ENCODE results near the gene AZU1.

The AZU1 gene

DNA sequence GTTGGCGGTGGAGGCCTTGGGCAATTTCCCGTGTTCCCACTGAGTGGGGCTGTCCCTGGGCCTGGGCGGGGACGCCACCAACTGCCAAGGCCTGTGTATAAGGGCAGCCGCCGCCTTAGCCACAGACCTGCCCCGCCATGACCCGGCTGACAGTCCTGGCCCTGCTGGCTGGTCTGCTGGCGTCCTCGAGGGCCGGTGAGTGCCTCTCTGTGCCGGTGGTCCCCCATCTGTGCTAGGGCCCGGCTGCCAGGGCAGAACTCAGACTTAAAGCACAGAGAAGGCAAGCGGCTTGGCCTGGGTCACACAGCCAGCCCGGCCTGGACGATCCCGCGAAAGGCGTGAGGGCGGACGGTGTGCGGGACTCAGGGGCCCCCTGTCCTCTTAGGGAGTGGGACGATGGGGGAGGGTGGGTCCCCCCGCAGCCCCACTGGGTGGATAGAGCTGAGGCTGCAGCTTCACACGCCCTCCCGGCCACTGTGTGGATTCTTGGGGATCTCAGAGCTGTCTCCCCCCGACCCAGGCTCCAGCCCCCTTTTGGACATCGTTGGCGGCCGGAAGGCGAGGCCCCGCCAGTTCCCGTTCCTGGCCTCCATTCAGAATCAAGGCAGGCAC, at the start of gene AZU1:
TSS of gene AZU1 (plus strand) at position 128 of the 612 bp plus-strand sequence. CDS start at position 138, 10 bp downstream.
- Histone ChIP-seq H3K27me3 (ENCODE audit: insufficient read depth, low read length, poor library complexity) (no peaks in the 10 kb centered on the region), H3K4me1 (ENCODE audit: insufficient read depth, low read length) (no peaks in the 10 kb centered on the region), H4K20me1 (ENCODE audit: insufficient read depth, low read length) (no peaks in the 10 kb centered on the region), H3K79me2 (ENCODE audit: insufficient read depth, low read length) (no peaks in the 10 kb centered on the region), H2AFZ (ENCODE audit: low read depth, low read length) (no peak within 1 kb of the TSS), H3K4me2 (ENCODE audit: insufficient read depth, low read length) (no peak within 1 kb of the TSS), H3K9me3 (ENCODE audit: insufficient read depth, low read length, severe bottlenecking) (no peaks in the 10 kb centered on the region), H3K27ac (ENCODE audit: low read length) (no peak within 1 kb of the TSS), H3K36me3 (ENCODE audit: insufficient read depth, low read length) (no peaks in the 10 kb centered on the region), H3K9ac (ENCODE audit: low read depth, low read length) (no peak within 1 kb of the TSS), H3K4me3 (ENCODE audit: low read depth in 1 of 2, low read length in 2 of 2) (no peak within 1 kb of the TSS)
- TF ChIP-seq, protein P1, sequence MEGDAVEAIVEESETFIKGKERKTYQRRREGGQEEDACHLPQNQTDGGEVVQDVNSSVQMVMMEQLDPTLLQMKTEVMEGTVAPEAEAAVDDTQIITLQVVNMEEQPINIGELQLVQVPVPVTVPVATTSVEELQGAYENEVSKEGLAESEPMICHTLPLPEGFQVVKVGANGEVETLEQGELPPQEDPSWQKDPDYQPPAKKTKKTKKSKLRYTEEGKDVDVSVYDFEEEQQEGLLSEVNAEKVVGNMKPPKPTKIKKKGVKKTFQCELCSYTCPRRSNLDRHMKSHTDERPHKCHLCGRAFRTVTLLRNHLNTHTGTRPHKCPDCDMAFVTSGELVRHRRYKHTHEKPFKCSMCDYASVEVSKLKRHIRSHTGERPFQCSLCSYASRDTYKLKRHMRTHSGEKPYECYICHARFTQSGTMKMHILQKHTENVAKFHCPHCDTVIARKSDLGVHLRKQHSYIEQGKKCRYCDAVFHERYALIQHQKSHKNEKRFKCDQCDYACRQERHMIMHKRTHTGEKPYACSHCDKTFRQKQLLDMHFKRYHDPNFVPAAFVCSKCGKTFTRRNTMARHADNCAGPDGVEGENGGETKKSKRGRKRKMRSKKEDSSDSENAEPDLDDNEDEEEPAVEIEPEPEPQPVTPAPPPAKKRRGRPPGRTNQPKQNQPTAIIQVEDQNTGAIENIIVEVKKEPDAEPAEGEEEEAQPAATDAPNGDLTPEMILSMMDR (IDR thresholded peaks at IDR 0.05; ENCODE audit: borderline replicate concordance, extremely low read depth, low read length, poor library complexity, severe bottlenecking) = no peak
- TF ChIP-seq EZH2 (IDR thresholded peaks at IDR 0.05; ENCODE audit: borderline replicate concordance, low read depth, low read length, severe bottlenecking) = no peak
- no peak for DNase-seq
- ATAC-seq (ENCODE audit: insufficient read depth, low read depth) = no peak

GRCh38 chr19:778910-779653, 48.6 kb upstream of the AZU1 start:
- no peaks in the 10 kb centered on the region for H3K79me2 ChIP-seq (ENCODE audit: insufficient read depth, low read length)
- no peaks in the 10 kb centered on the region for H3K9me3 ChIP-seq (ENCODE audit: insufficient read depth, low read length, severe bottlenecking)
- DNase-seq (no peak), ATAC-seq (ENCODE audit: insufficient read depth, low read depth) (no peak)
- no peak overlapping the region for H3K27ac ChIP-seq (ENCODE audit: low read length)
- H4K20me1 ChIP-seq (ENCODE audit: insufficient read depth, low read length) = no peaks in the 10 kb centered on the region
- no peaks in the 10 kb centered on the region for H3K36me3 ChIP-seq (ENCODE audit: insufficient read depth, low read length)
- TF ChIP-seq, protein P1 (IDR thresholded peaks at IDR 0.05; ENCODE audit: borderline replicate concordance, extremely low read depth, low read length, poor library complexity, severe bottlenecking) = no peak
- no peak for TF ChIP-seq EZH2 (IDR thresholded peaks at IDR 0.05; ENCODE audit: borderline replicate concordance, low read depth, low read length, severe bottlenecking)
- H3K4me1 ChIP-seq (ENCODE audit: insufficient read depth, low read length) = no peaks in the 10 kb centered on the region
- no peak overlapping the region for H3K4me2 ChIP-seq (ENCODE audit: insufficient read depth, low read length)
- no peak overlapping the region; the same call in 1 of the 2 replicates for H2AFZ ChIP-seq (ENCODE audit: low read depth, low read length)
- H3K9ac ChIP-seq (ENCODE audit: low read depth, low read length) = no peak overlapping the region
- no peak overlapping the region for H3K4me3 ChIP-seq (ENCODE audit: low read depth in 1 of 2, low read length in 2 of 2)
- no peaks in the 10 kb centered on the region for H3K27me3 ChIP-seq (ENCODE audit: insufficient read depth, low read length, poor library complexity)

GRCh38 chr19:780935-781334, 46.7 kb upstream of the AZU1 start:
- ATAC-seq (ENCODE audit: insufficient read depth, low read depth) (no peak), DNase-seq (no peak)
- Histone ChIP-seq H3K4me3 (ENCODE audit: low read depth in 1 of 2, low read length in 2 of 2) (no peak overlapping the region), H3K9me3 (ENCODE audit: insufficient read depth, low read length, severe bottlenecking) (no peaks in the 10 kb centered on the region), H3K27me3 (ENCODE audit: insufficient read depth, low read length, poor library complexity) (no peaks in the 10 kb centered on the region), H3K36me3 (ENCODE audit: insufficient read depth, low read length) (no peaks in the 10 kb centered on the region), H4K20me1 (ENCODE audit: insufficient read depth, low read length) (no peaks in the 10 kb centered on the region), H3K9ac (ENCODE audit: low read depth, low read length) (no peak overlapping the region), H3K4me1 (ENCODE audit: insufficient read depth, low read length) (no peaks in the 10 kb centered on the region), H2AFZ (ENCODE audit: low read depth, low read length) (no peak overlapping the region), H3K27ac (ENCODE audit: low read length) (no peak overlapping the region), H3K4me2 (ENCODE audit: insufficient read depth, low read length) (no peak overlapping the region), H3K79me2 (ENCODE audit: insufficient read depth, low read length) (no peaks in the 10 kb centered on the region)
- no peak for TF ChIP-seq EZH2 (IDR thresholded peaks at IDR 0.05; ENCODE audit: borderline replicate concordance, low read depth, low read length, severe bottlenecking)
- TF ChIP-seq, protein P1 (IDR thresholded peaks at IDR 0.05; ENCODE audit: borderline replicate concordance, extremely low read depth, low read length, poor library complexity, severe bottlenecking) = no peak

Data from DND-41 (cell line).